H1 (cell line): Measurements from ENCODE around the gene POLR2J.
"Not testable (repeated sequence)": the region's sequence is repeated elsewhere in the genome, so short reads cannot be mapped to it uniquely, and the experiment has no call there.

Source experiments
- BRCA1 ChIP-seq: IDR thresholded peaks from 2 replicates; pipeline ENCODE4 v1.6.1; 2012; ENCODE audit warnings: low read depth, low read length, improper control_type of control experiment
- CEBPB ChIP-seq: IDR thresholded peaks from 2 replicates; pipeline ENCODE4 v1.6.1; 2012; ENCODE audit warnings: low read depth, low read length
- EGR1 ChIP-seq: IDR thresholded peaks from 2 replicates; pipeline ENCODE4 v1.6.1; 2011; ENCODE audit warnings: low read depth, low read length, borderline replicate concordance
- RFX5 ChIP-seq: IDR thresholded peaks from 2 replicates; pipeline ENCODE4 v1.6.1; 2011; ENCODE audit warnings: low read depth, low read length, improper control_type of control experiment, borderline replicate concordance
- SP2 ChIP-seq: IDR thresholded peaks from 2 replicates; pipeline ENCODE4 v1.6.1; 2012; ENCODE audit warnings: mild to moderate bottlenecking, low read length, inconsistent platforms
- TEAD4 ChIP-seq: IDR thresholded peaks from 2 replicates; pipeline ENCODE4 v1.6.1; 2012; ENCODE audit warnings: low read depth, low read length, inconsistent platforms, mixed read lengths
- YY1 ChIP-seq: IDR thresholded peaks from 2 replicates; pipeline ENCODE4 v1.6.1; 2011; ENCODE audit warnings: low read depth, mild to moderate bottlenecking, low read length
- TF ChIP-seq, protein P1 (sequence below), 3 experiments: IDR thresholded peaks; 1 replicate in 2 of 3; 2 replicates in 1 of 3; pipeline versions ENCODE4 v1.5.1 to v1.6.1; 2011; ENCODE audit warnings: low read length in 3 of 3, mild to moderate bottlenecking in 3 of 3, inconsistent platforms in 2 of 3, low read depth in 1 of 3, moderate library complexity in 1 of 3; ENCODE audit not compliant: insufficient read depth in 1 of 3; ENCODE audit errors: control extremely low read depth in 1 of 3

DNA sequence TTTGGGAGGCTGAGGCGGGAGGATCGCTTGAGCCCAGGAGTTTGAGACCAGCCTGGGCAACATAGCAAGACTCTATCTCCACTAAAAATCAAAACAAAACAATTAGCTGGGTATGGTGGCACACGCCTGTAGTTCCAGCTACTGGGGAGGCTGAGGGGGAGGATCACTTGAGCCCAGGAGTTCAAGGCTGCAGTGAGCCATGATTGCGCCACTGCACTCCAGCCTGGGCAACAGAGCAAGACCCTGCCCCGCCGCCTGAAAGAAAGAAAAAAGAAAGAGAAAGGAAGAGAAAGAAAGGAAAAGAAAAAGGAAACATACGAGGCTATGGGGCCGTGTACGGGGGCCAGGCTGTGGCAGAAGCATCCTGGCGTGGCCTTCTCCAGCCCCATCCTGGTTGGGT lies 23.8 kb downstream of the POLR2J start:
- TF ChIP-seq, protein P1, sequence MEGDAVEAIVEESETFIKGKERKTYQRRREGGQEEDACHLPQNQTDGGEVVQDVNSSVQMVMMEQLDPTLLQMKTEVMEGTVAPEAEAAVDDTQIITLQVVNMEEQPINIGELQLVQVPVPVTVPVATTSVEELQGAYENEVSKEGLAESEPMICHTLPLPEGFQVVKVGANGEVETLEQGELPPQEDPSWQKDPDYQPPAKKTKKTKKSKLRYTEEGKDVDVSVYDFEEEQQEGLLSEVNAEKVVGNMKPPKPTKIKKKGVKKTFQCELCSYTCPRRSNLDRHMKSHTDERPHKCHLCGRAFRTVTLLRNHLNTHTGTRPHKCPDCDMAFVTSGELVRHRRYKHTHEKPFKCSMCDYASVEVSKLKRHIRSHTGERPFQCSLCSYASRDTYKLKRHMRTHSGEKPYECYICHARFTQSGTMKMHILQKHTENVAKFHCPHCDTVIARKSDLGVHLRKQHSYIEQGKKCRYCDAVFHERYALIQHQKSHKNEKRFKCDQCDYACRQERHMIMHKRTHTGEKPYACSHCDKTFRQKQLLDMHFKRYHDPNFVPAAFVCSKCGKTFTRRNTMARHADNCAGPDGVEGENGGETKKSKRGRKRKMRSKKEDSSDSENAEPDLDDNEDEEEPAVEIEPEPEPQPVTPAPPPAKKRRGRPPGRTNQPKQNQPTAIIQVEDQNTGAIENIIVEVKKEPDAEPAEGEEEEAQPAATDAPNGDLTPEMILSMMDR (IDR thresholded peaks at IDR 0.05; ENCODE audit: control extremely low read depth in 1 of 3, insufficient read depth in 1 of 3, low read depth in 1 of 3, low read length in 3 of 3): not testable (repeated sequence)
- not testable (repeated sequence) for TF ChIP-seq CEBPB, YY1, RFX5, BRCA1, TEAD4, SP2, EGR1
